GM19351 (cell line): Measurements from ENCODE around the gene ZNF862.
"Not testable (repeated sequence)": the region's sequence is repeated elsewhere in the genome, so short reads cannot be mapped to it uniquely, and the experiment has no call there.

Experiments used
- ATAC-seq: cut with Tn5 transposase; IDR thresholded peaks from one replicate; pipeline ENCODE4 v1.9.1; 2021; ENCODE audit warnings: mild to moderate bottlenecking, moderate library complexity; ENCODE audit not compliant: unreplicated experiment

ZNF862 gene

DNA sequence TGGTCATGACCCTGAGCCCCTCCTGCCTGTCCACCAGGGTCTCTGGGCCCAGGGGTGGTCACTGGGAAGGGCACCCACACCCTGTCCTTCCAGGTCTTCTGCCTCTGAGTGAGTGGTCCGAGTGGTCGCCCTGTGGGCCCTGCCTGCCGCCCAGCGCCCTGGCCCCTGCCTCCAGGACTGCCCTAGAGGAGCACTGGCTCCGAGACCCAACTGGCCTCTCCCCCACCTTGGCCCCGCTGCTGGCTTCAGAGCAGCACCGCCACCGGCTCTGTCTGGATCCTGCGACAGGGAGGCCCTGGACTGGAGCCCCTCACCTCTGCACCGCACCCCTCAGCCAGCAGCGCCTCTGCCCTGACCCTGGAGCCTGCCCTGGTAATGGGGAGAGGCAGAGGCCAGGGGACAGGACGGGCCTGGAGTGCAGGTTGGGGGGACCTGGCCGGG lies 13.9 kb upstream of the ZNF862 start:
- no peak for ATAC-seq

DNA sequence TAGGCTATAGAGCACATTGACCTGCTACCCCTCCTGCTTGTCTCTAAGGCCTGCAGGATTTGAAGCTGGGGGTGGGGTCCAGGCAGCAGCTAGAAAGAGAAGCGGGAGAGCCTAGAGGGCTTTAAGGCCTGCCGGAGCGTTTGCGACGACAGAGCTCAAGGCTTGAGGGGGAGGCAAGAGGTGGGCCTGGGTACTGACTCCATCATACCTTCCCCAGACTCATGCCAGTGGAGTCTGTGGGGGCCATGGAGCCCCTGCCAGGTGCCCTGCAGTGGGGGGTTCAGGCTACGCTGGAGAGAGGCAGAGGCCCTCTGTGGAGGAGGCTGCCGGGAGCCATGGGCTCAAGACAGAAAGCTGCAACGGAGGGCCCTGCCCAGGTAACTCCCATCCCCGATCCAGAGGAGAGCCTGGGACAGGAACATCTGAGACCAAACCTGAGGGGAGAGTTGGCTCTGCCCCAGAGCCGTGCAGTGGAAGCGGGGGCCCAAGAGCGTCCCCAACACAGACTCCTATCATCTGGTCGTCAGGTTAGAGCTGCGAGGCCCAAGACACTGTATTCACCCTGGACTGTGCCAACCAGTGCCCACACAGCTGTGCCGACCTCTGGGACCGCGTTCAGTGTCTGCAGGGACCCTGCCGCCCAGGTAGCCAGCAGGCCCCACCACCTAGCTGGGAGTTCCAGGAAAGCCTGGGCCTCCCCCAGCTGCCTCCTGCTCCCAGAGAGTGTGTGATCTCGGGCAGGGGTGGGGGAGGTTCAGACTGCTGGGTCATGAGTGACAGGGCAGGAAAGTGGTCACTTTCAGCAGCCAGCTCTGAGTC lies 13.2 kb upstream of the ZNF862 start:
- no peak for ATAC-seq

DNA sequence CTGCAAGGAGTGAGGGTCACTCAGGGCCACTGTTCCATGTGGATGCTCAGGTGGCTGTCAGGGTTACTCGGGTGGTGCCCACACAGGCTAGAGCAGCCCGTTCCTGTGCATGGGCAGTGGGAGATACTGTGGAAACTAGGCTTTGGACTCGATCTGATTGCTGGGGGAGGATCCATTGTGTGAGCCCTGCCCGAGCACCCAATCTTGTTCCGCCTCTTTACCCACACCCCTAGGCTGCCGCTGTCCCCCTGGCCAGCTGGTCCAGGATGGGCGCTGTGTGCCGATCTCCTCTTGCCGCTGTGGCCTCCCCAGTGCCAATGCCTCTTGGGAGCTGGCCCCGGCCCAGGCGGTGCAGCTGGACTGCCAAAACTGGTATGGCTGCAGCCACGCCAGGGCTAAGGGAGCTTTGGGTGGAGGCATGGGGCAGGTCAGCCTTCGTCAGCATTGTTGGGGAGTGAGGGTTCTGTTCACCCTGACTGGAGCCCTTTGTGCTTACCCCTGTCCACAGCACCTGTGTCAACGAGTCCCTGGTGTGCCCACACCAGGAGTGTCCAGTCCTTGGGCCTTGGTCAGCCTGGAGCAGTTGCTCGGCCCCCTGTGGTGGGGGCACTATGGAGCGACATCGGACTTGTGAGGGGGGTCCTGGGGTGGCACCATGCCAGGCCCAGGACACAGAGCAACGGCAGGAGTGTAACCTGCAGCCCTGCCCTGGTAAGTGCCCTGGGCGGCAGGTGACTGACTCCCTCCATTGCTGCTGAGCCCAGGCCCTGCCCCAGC lies 12.4 kb upstream of the ZNF862 start:
- no peak for ATAC-seq

DNA sequence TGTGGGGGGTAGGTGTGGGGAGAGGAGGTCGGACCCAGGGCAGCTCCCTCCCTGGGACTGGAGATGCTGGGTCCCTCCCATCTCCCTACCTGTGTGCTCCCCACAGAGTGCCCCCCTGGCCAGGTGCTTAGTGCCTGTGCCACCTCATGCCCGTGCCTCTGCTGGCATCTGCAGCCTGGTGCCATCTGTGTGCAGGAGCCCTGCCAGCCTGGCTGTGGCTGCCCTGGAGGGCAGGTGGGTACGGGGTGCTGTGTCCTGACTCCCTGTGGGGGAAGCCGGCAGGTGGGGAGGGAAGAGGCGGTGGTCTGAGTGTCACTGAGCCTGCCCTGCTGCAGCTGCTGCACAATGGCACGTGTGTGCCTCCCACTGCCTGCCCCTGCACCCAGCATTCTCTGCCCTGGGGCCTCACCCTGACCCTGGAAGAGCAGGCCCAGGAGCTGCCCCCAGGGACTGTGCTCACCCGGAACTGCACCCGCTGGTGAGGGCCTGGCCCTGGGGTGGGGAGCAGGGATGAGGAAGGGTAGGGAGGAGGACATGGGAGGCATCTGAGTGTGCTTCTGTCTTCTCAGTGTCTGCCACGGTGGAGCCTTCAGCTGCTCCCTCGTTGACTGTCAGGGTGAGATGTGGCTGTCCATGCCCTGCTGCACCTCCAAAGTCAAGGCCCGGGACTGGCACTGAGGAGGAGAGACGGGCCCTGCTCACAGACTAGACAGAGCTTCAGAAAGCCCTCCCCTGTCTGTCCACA lies 11.7 kb upstream of the ZNF862 start:
- no peak for ATAC-seq

DNA sequence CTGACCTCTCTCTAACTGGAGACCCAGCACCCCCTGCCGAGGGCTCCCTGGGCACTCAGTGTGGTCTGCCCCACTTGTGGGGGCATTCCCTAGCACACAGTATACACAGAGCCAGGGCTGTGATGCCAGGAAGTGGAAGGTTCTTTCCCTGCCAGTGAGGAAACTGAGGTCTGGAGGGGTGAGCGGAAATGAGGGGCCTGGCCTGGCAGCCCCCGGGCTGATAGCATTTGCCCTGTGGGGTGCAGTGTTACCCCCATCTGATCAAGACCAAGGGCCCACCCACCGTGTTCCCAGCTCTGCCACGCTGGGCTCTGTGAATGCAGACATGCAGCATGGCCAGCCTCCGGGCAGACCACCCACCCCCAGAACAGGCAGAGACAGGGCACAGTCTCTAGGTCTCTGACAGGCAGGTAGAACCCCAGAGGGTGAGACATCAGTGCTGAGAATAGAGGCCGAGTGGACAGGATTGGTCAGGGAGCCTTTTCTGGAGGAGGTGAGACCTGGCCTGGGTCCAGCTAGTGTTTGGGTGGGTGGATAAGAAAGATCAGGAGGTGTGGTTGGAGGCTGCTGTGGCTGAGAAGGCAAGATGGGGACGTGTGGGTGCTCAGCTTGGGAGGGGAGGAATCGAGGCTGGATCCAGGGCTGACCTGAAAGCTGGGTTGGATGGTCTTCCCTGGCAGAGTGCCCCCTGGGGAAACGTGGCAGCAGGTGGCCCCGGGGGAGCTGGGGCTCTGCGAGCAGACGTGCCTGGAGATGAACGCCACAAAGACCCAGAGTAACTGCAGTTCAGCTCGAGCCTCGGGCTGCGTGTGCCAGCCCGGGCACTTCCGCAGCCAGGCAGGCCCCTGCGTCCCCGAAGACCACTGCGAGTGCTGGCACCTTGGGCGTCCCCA lies 10.8 kb upstream of the ZNF862 start:
- ATAC-seq = no peak

DNA sequence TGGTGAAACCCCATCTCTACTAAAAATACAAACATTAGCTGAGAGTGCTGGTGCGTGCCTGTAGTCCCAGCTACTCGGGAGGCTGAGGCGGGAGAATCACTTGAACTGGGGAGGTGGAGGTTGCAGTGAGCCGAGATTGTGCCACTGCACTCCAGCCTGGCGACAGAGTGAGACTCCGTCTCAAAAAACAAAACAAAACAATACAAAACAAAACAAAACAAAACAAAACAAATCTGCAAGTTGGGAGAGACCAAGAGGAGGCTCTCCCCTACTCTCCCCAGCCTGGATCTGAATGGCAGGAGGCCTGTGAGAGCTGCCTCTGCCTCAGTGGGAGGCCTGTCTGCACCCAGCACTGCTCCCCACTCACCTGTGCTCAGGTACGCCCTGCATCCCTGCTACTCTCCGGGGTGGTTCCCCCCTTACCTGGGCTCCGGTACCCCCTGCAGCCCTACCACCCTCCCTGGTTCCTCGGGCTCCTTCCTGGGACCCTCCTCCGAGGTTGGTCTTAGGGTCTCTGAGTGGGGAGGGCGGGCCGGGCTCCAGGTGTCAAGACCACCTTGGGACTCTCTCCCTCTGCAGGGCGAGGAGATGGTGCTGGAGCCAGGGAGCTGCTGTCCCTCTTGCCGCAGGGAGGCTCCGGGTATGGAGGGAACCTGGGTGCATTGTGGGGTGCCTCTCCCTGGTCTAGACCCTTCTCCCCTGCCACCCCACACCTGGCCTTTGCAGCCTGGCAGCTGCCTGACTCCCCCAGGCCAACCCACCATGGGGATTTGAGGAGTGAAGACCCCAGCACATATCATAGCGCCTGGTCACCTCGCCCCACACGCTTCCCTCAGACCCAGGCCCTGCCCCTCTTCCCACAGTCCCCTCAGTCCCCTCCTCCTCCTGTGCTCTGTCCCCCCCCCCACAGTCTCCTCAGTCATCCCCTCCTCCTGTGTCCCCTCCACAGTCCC lies 9.5 kb upstream of the ZNF862 start:
- ATAC-seq = no peak

DNA sequence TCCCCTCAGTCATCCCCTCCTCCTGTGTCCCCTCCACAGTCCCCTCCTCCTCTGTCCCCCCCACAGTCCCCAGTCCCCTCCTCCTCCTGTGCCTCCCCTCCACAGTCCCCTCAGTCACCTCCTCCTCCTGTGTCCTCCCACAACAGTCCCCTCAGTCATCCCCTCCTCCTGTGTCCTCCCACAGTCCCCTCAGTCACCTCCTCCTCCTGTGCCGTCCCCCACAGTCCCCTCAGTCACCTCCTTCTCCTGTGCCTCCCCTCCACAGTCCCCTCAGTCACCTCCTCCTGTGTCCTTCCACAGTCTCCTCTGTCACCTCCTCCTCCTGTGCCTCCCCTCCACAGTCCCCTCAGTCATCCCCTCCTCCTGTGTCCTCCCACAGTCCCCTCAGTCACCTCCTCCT lies 7.6 kb upstream of the ZNF862 start:
- not testable (repeated sequence) for ATAC-seq

DNA sequence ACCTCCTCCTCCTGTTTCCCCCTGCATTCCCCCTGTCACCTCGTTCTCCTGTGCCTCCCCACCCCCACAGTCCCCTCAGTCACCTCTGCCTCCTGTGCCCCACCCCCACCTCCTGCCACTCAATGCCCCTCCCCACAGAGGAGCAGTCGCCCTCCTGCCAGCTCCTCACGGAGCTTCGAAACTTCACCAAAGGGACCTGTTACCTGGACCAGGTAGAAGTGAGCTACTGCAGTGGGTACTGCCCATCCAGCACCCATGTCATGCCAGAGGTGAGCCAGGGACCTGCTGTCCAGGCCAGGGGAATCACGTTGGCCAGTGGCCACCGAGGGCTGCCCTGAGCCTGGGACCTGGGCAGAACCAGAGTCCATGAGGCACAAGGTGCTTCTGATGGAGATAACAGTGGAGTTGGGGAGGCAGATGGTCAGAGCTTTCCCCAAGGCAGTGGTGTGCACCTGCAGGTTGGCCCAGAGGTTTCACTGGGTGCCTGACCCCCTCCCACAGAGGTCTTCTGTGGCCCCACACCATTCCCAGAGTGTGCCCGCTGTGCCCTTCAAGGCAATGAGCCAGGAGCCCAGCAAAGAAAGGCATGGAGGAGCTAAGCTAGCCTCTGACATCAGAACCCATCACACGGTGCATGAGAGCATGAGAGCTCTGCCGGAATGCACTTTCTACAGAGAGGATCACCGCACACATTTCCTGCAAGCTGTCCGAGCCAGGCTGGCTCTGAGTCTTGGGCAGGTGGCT lies 7.0 kb upstream of the ZNF862 start:
- no peak for ATAC-seq

DNA sequence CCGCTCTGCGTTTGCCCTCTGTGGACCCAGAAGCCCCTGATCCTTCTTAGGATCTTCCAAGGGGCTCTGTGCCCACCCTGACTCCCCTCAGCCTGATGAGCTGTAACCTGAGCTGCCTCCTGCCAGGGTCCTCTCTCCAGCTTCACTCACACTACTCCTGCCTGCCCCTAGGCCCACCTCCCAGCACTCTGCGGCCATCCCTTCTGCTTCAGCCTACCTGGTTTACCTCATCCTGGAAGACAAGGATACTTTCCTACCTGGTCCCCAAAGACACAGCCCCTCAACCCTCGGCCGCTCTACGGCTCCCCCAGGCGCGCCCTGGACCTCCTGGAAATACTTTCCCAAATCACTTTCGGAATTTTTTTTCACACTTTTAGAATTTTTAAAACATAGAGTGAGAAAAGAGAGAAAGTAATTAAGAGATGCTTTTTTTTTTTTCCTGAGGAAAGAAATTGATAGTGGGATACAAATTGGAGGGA lies 6.4 kb upstream of the ZNF862 start:
- no peak for ATAC-seq

DNA sequence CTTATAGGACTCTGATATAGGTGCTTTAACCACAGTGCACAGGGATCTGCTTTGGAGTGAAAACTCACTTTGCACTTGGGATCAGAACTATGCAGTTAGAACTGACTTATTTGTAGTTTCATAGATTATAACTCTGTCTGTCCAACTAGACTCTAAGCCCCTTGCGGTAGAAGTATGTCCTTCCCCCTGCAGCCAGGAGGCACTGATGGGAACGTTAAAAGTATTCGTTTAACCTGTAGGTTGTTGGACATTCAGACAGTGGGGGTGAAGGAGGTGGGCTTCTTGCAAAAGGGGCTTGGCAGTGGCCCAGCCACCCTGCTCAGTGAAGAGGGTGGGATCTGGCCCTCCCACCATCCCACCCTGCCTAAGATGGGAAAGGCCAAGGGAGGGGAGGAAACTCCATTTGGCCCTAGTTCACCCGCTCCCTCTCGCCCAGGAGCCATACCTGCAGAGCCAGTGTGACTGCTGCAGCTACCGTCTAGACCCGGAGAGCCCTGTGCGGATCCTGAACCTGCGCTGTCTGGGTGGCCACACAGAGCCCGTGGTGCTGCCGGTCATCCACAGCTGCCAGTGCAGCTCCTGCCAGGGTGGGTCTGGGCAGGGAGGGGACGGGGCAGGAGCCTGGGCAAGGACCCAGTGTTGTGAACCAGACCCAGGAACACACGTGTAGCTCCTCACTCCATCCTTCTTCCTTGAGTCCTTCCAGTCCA lies 5.7 kb upstream of the ZNF862 start:
- no peak for ATAC-seq

DNA sequence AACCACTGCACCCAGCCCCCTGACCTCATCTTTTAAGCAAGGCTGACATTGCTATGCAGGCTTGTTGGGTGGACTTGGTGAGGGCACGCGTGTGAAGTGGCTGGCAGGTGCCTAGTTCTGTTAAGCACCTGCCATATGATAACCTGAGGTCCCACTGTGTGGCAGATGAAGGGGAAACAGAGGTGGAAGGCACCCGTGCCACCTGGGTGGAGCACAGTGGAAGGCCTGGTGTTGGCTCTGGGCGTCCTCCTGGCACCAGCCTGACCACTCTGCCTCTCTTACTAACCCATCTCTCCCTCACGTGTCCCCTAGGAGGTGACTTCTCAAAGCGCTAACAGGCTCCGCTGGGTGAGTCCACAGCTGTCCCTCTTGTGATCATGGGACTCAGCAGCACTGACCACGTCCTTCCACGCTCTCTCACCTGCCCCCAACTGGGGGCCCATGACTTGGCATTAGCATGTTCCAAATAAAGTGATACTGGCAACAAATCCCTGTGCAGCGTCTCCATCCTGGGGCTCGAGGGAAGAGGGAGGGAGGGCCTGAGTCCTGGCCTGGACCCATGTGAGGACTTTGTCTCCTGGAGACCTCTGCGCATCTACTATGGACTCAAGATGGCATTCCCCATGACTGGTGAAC lies 4.6 kb upstream of the ZNF862 start:
- ATAC-seq = no peak

DNA sequence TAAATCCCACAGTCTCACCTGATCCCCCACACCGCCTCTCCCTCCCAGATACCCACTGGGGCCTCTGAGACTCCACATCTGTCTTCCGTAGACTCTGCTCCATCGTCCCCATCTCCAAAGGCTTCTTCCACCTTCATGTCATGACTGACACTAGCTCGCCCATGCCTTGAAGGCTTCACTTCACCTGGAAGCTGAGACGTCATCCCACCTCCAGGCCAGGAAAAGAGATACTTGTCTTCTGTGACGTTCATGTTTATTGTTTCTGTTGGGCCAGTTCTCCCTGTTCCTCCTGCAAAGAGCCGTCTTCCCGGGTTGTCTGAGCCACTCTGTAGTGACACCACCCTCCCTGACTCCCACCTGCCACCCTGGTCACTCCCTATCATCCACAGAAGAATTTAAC lies 3.6 kb upstream of the ZNF862 start:
- ATAC-seq = no peak

DNA sequence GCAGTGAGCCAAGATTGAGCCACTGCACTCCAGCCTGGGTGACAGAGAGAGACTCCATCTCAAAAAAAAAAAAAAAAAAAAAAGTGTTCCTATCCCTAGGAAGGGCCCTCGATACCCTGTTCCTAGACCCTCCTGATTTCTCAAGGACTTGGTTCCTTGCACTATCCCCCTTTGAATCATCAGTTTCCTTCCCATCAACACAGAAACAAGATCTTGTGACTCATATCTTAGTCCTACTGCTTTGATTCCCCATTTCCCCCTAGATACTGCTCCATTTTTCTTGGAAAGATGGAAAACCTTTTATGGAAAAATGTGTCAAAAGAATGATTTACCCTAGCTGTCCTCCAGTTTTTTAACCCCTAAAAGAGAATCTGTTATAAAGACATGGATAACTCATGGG lies 1.7 kb upstream of the ZNF862 start:
- ATAC-seq = no peak

DNA sequence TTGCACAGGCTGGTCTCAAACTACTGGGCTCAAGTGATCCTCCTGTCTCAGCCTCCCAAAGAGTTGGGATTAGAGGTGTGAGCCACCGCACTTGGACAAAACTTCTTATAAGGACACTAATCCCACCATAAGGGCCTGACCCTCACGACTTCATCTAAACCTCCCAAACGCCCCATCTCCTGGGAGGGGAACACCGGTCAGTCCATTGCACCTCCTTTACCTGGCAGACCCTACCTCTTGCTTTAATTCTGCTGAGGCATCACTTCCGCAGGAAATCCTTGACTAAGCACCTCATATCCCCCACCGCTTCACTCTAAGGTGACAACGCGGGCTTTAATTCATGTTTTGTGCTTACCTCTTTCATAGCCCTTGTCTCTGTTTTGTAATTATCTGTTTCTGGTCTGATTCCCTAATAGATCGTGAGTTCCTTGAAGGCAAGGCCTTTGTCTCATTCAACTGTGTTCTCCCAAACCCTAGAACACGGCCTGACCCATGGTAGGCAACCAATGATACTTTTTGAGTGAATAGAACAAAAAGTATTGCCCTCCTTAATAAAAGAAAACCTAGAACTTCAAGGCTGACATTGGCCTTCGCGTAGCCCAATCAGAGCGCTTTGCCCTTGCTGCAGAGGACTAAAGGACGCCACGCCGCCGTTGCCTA lies 481 bp upstream of the ZNF862 start:
- ATAC-seq = no peak

DNA sequence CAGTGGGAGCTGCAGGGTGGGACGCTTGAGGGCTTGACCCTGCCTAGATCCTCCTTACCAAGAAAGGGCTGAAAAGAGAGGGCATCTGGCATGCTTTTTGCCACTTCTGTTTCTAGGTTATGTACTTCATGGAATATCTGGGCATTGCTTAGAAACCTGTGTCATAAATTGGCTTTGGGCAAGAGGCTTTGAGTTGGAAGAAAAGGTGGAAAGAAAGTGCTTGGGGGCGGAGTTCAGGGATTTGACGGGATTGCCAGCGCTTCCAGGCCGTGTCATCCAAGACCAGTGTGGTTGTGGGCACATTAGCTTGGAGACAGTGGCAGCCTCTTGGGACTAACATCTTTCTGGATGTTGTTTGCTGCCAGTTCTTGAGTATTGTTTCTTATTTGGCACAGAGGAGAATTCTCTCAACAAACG lies 825 bp downstream of the ZNF862 start:
- ATAC-seq = no peak

DNA sequence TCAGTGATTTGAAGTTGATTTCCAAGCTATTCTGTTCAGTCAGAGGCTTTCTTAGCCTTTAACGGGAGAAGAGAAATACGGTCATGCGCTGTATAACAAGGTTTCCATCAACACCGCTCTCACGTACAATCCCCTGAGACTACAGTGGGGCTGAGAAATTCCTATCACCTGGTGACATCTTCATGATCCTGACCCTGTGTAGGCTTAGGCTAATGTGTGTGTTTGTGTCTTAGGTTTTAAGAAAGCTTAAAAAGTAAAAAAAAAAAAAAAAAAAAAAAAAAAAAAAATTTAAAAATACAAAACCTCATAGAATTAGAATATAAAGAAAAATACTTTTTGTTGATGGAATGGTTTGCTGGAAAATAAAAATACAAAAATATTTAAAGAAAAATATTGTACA lies 1.8 kb downstream of the ZNF862 start:
- no peak for ATAC-seq

DNA sequence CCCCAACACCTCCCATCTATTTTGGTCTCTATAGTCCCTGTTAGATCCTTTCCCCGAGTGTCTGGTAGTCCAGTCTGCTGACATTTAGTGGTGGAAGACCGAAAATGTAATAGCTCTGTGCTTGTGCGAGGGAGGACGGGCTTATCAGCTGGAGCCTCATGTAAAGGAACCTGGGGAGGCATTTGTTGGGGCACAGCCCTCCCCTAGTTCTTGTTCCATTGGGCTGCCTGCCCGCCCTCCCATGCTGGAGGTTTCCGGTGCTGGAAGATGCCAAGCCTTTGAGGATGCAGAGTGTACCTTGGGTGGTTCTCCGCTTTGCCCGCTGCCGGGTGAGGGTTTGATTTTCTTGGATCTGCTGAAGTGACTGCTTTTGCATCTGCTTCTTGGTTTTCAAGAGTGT lies 5.4 kb downstream of the ZNF862 start:
- no peak for ATAC-seq
